HG02678 (cell line): Measurements from ENCODE around the gene LRRC25.

Source experiments
- ATAC-seq: cut with Tn5 transposase; IDR thresholded peaks from one replicate; pipeline ENCODE4 v1.9.1; 2021; ENCODE audit warnings: mild to moderate bottlenecking, moderate library complexity; ENCODE audit not compliant: unreplicated experiment

LRRC25 gene

DNA sequence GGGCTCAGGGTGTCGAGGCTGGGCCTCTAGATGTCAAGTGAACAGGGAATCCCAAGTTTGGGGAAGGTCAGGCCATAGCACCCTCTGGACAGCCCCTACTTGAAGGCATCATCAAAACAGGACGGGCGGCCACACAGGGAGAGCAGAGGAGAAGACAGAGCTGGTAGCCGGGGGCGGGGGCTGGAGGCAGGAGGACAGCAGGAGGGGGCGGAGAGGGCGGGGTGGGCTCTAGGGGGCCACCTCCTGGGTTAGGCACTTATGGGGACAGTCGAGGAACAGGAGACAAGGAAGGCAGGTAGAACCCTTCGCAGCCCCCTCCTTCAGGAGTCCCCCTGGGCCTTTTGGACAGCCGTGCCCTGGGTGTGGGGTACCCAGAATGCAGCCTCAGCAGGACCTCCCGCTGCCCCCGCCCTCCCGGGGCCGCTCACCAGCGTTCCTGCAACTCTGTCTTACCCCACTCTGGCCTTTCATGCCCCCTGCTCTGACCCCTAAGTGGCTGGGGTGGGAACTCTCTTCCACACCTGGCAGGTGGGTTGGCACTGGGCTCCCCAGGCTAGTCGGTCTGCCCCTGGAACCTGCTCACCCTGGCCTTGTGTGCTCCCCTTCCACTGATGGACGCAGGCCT is 27.6 kb upstream of the LRRC25 start:
- no peak for ATAC-seq

DNA sequence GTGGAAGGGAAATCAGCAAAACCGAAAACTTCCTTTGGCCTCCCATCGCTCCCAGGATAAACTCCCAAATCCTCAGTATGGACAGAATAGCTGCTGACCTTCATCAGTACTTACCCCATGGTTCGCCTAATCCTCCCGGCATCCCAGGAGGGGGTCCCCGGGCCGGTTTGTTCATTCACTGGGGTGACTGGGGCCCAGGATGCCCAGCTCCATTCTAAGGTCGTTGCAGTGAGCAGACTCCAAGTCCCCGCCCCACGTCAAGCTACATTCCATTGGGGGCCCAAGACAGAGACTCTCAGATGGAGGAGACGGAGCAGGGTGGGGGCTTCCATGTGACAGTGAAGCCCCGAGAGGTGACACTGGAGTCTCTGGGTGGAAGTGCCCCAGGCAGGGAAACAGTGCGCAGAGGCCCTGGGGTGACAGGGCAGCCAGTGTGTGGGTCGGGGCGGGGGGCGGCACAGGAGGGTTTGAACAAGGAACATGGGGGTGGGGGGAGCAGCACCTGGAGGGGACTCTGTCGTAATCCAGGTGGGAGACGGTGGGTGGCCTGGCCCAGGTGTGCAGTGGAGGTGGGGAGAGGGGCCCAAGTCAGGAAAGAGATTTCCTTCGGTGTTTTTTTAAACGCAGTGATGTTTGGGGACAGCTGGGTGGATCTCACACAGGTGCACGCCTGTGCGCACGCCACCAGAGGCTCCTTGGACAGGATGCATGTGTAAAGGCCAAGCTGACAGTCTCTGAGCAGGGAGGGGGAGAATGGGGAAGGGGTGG is 26.9 kb upstream of the LRRC25 start:
- no peak for ATAC-seq

- ATAC-seq, result no peak
Measured at GRCh38 chr19:18423258-18424020, 26.0 kb upstream of the LRRC25 start.

GRCh38 chr19:18422530-18423191 is 25.2 kb upstream of the LRRC25 start:
- no peak for ATAC-seq

DNA sequence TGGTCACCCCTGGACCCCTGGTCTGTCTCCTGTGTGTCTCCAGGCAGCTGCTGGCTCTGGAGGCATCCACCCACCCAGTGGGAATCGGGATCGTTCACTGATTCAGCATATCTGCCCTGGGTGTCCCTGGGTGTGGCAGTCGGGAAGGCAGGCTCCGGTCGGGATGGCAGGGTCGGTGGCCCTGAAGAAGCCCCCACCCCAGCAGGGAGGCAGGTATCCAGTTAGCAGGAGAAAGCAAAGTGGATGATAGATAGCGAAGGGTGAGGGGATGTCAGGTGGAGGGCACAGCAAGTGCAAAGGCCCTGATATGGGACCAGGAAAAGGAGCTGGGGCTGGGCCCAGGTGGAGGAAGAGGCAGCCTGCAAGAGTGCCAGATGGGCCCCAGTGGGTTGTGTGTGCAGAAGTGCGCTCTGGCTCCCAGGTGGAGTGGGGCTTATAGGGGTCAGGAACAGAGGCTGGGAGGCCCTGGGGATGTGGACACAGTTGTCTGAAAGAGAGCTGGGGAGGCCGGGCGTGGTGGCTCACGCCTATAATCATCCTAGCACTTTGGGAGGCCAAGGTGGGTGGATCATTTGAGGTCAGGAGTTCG is 24.0 kb upstream of the LRRC25 start:
- ATAC-seq, result no peak

DNA sequence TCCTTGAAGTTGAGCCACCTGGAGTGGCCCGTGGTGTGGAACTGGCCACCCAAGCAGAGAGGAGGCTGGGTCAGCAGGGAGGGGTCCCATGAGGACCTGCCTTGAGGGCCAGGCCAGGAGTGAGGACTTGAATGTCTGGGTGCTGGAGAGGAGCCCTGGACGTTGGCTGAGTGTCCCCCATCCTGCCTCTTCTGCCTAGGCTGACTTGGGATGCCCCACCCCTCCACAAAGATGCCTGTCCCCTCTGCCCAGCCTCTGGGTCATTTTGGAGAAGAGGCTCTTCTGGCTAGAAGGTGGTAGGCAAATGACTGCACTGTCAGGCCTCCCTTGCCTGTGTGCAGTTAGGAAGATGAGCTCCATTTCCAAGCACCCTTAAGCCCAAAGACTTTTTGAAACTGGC is 23.5 kb upstream of the LRRC25 start:
- no peak for ATAC-seq

DNA sequence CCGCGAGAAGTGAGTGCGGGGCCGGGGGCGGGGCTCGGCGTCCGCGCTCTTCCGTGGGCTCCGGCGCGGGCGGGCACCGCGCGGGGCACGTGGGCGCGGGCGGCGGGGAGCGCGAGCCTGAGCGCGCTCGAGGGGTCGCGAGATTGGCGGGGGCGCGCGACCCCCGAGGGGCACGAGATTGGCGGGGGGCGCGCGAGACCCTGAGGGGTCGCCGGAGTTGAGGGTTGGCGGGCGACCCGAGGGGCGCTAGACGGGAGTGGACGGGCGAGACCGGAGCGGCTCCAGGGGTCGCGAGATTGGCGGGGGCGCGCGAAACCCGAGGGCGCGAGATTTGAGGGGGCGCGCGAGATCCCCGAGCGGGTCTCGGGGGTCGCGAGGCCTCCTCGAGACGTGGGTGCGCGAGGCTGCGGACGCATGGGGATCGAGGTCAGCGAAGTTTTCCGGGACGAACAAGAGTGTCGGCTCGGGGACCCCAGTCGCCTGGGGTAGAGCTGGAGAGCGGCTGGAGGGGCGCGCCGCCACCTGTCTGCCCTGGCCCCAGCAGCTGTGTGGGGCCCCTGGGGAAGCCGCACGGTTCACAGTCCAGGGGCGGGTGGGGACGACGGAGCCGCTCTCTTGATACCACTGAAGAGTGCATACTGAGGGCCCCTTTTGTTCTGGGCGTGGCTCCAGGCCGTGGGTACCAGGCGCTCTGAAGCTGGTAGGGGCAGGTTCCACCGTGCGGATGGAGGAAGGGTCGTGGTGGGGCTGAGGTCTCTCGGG is 22.5 kb upstream of the LRRC25 start:
- ATAC-seq, result no peak

DNA sequence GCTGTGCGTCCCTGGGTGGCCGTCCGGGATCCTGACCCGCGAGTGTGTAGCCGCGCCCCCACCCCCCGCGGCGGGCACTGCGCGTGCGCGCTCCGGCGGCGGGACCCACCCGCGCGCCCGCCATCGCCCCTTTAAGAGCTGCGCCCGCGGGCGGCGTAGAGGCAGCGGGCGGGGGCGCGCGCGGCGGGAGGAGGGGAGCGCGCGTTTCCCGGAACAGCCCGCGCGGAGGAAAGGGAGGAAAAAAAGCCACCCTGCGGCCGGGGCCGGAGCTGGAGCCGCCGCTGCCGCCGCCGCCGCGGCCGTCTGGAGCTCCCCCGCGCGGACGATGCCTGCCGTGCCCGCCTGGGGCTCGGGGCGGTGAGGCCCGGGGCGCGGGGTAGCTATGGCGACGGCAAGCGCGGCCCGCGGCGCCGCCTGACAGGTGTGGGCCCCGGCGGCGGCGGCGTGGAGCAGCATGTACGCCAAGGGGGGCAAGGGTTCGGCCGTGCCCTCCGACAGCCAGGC is 21.8 kb upstream of the LRRC25 start, which contains the start of gene SSBP4:
SSBP4 (plus strand) TSS at position 204 of the 504 bp plus-strand sequence; CDS start at position 455, 251 bp downstream.
- peak; percentile 46 for ATAC-seq

DNA sequence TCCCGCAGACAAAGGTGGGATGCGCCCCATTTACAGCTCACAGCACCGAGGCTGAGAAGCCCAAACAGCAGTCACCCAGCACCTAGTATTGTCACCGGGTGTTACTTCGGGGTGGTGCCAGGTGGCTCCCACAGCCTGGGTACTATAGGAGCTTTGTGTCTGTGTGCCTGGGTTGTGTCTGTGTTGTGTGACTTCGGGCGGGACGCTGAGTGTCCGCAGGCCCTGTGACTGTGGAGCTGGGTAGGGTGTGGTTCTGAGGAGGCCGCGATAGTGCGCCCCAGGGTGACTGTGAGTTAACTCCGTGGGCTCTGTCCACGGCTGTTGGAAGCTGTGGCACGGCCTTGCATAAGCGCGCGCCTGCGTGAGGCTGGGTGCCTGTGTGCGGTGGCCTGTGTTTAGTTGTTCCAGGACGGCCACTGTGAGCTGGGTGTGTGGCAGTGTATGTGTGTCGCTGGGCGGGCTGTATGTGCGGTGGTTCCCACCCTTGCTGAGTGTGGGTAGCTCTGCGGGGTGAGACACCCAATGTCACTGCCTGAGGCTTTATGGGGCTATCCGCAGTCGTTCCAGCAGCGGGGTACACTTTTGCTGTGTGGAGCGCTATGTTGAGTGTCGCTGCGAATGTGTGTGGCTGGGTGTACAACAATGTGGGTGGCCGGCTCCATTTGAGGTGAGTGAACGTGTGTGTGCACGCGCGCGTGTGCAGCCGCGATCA is 21.2 kb upstream of the LRRC25 start:
- ATAC-seq, result no peak

DNA sequence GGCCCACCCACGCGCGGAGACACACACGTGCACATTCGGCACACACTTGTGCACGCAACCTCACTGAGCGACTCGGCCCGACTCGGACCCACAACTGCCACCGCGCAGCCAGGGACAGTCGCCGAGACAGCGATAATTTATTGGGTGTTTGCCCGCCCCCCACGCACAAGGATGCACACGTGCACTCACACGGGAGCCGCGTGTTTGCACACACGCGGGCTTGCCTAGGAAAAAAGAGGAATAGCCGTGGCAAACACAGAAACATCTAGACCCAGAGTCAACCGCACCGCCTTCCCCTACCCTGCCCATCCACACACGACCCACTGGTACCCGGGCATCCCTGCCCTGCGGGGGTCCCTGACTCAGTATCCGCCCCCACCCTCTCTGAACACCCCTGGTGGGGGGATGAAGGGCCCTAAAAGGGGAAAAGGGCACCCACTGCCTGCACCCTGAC is 20.6 kb upstream of the LRRC25 start:
- ATAC-seq, result no peak

GRCh38 chr19:18417250-18418028 is 20.0 kb upstream of the LRRC25 start:
- no peak for ATAC-seq

DNA sequence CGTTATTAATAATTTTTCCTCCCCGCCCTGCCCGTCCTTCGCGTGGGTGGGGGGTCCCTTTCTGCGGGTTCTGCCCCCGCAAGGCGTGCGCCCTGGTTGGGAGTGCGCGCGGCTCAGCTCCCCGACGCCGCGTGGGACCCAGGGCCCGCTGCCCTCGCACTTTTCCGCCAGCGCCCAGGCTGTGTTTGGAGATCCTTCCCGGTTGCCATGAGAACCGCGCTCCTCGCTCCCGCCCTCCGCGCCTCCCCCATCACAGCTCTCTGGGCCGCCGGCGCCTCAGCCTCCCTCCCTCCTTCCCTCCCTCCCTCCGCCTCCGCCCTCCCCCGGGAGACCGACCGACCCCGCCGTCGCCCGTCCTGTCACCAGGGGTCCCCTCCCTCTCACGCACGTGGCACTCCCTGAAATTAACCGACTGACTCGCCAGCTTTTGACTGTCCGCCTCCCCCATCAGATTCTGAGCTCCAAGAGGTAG is 19.4 kb upstream of the LRRC25 start:
- ATAC-seq, result no peak

GRCh38 chr19:18415178-18415867 is 17.9 kb upstream of the LRRC25 start:
- no peak for ATAC-seq

DNA sequence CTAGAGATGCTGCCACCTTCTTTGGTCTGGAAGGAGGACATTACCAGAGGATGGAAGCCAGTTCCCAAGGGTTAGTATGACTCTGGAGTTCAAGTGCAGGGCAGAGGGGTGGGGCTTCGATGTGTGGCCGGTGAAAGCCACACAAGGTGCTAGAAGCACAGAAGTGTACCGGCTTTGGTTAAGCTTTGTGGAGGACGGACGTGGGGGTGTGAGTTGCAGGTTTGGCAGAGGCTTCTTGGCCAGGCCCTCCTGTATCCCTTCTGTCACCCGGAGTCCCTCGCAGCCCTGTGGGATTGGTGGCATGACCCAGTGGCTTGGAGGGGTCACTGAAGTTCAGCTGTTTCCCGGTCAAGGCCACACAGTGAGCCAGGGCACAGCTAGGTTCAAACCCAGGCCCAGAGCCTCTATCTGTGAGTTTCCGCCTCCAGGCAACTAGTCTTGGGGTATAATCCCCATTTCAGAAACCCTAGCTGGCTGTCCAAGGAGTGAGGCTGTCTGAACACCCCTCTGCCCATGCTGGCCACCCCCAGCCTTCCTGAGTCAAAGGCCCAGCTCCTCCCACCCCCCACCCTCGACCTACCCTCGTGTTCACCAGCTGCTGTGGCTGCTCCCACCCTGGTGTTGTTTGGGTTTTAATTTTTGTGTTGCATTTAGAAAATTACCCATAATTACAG is 17.2 kb upstream of the LRRC25 start:
- no peak for ATAC-seq

- ATAC-seq, result no peak
Measured at GRCh38 chr19:18412610-18413239, 15.3 kb upstream of the LRRC25 start.

GRCh38 chr19:18408053-18408476 is 10.6 kb upstream of the LRRC25 start:
- ATAC-seq, result no peak

- ATAC-seq, result no peak
Measured at GRCh38 chr19:18406749-18407148, 9.3 kb upstream of the LRRC25 start.
